IPS-18c (cell line): ENCODE measurements around the gene FABP3.
"Not testable (repeated sequence)": the region's sequence is repeated elsewhere in the genome, so short reads cannot be mapped to it uniquely, and the experiment has no call there.

Experiments used
- H3K4me3 ChIP-seq: 2 replicates; pipeline ENCODE4 v1.7.0; 2013; ENCODE audit warnings: low read depth, mild to moderate bottlenecking, low read length, moderate library complexity; ENCODE audit not compliant: insufficient read depth
- H3K9me3 ChIP-seq: one replicate; pipeline ENCODE4 v1.6.1; 2013; ENCODE audit warnings: mild to moderate bottlenecking, low read length, moderate library complexity; ENCODE audit not compliant: control insufficient read depth, insufficient read depth

Gene FABP3

DNA sequence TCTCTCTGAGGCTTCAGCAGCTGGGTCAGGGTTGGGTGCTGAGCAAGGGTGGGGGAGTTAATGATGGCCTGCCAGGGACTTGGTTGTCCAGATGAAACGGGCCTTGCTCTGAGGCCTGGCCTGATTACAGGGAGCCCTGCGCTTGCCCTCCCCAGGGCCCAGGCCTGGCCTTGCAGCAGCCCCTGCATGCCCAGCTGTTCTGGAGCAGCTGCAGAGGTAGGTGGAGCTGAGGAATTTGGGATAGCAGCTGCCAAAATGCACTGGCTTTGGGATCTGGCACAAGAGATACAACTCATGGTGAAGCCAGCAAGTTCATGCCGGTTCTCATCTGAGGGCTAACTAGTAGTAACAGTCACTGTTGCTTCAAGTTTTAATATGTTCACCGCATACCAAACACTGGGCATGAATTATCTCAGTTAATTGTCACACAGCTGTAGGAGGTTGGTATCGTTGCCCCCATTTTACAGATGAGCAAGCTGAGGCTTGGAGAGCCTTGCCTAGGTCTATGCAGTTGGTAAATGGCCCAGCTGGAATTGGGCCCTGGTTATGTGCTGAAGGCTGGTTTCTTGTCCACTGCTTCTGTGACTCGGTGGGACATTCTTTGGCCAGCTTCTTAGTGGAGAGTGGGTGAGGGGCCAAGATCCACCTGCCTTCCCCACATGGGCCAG is 32.8 kb upstream of the FABP3 start:
- Histone ChIP-seq H3K4me3 (no peak overlapping the region), H3K9me3 (no peaks in the 10 kb centered on the region)

DNA sequence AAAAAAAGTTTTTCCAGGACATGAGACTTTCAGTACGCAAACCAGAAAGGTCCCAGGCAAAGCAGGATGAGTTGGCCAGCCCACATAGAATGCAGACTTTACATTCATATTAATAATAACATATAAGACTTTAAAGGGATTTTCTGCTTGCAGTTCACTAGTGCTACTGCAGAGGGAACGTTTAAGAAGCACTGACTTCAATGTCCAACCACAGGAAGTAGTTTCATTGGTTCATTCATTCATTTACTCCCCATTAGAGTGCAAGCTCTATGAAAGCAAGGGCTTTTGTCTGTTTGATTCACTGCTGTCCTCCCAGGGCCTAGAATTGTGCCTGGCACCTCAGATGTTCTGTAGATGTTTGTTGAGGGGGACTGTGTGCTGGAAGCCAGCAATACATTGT is 28.4 kb upstream of the FABP3 start:
- Histone ChIP-seq H3K4me3 (no peak overlapping the region), H3K9me3 (no peaks in the 10 kb centered on the region)

DNA sequence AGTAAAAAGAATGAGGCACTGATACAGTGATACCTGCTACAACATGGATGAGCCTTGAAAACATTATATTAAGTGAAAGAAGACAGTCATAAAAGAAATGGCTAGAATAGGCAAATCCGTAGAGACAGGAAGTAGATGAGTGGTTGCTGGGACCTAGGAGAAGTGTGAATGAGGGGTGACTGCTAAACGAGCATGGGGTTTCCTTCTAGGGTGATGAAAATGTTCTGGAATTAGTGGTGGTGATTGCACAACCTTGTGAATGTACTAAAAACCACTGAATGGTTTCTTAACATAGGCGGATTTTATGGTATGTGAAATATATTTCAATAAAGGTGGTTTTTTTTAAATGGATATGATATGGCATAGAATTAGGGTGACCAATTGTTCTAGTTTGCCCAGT is 27.5 kb upstream of the FABP3 start:
- H3K9me3 ChIP-seq: no peaks in the 10 kb centered on the region
- no peak overlapping the region for H3K4me3 ChIP-seq

DNA sequence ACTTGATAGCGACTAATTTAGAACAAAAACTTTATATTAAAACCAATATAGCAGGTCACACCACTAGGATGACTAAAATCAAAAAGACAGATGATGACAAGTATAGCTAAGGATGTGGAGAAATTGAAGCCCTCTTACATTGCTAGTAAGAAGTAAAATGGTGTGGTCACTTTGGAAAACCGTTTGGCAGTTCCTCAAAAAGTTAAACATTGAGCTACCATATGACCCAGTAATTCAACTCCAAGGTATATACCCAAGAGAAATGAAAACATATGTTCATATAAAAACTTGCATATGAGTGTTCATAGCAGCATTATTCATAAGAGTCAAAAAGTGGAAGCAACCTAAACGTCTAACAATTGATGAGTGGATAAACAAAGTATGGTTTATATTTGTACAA is 27.1 kb upstream of the FABP3 start:
- H3K4me3 ChIP-seq: no peak overlapping the region
- no peaks in the 10 kb centered on the region for H3K9me3 ChIP-seq

GRCh38 chr1:31398246-31398645 is 25.4 kb upstream of the FABP3 start:
- no peak overlapping the region for H3K4me3 ChIP-seq
- H3K9me3 ChIP-seq: no peaks in the 10 kb centered on the region

DNA sequence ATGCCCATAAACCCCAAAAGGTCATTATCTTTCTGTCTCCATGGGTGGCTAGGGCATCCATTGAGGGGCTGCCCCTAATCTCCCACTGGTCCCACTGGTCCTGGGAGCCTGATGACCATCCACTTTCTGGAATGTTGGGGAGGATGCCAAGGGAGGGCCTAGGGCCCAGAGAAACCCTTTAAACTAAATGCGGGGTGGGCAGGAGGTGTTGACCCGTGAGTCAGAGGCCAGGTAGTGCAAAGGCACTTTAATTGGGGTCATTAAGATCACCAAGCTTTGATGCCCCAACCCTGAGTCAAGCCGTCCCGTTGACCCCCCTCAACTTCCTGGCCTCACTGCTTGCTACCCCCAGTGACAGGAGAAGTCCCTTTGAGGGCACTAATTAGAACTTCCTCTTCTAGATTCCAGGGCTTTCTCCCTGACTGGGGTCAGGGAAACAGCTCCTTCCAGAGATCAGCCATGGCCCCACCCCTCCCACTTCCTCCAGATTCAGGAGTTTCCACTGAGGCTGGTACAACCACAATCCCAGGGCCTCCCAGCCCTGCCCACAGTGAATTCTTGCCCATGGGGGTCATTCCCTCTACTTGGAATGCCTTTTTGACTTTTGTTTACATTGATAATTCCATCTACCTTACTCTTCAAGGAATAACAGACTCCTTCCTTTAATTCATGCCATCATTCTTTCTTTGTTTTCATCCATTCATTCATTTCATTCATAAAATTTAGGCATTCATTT is 24.7 kb upstream of the FABP3 start:
- Histone ChIP-seq H3K9me3 (no peaks in the 10 kb centered on the region), H3K4me3 (no peak overlapping the region)

DNA sequence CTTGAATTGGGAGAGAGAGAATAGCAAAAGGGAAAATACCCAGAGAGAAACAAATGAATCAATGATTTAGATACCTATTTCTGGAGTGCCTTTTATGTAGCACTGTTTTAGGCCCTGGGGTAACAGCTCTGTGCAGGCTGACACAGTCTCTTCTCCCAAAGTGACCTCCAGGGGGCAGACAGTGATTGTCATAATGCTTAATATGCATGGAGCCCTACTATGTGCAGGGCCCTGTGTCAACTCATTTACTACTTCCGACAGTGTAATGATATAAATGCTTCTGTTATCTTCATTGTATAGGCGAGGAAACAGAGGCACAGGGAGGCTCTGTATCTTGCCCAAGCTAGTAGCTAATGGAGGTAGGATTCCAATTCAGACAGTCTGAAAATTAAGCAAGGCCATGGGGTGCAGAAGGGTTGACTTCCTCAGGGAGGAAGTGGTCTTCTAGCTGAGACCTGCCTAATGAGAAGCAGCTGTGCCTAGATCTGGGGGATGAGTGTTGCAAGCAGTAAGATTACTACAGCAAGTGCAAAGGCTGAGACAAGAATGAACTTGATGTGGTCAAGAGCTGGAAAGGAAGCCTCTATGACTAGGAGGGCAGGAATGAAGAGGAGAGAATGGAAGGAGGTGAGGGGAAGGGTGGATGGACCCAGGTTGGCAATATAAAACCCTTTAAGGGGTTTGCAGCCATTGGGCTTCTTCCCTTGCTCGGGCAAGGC is 23.9 kb upstream of the FABP3 start:
- Histone ChIP-seq H3K4me3 (no peak overlapping the region), H3K9me3 (no peaks in the 10 kb centered on the region)

- peak overlapping the region; percentile 26; the same call in 1 of the 2 replicates for H3K4me3 ChIP-seq
Measured at GRCh38 chr1:31394584-31395193, 21.8 kb upstream of the FABP3 start.

DNA sequence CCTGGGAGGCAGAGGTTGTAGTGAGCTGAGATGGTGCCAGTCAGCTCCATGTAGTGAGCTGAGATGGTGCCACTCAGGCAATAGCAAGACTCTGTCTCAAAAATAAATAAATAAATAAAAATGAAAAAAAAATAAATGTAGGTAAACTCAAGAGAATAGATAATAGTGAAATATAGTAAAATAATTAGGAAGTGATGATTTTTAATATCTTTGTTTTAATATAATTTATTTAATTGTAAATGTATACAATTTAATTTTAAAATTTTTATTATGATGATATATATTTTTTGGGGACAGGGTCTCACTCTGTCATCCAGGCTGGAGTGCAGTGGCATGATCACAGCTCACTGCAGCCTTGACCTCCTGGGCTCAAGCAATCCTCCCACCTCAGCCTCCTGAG is 20.6 kb upstream of the FABP3 start:
- H3K4me3 ChIP-seq: no peak overlapping the region
- no peaks in the 10 kb centered on the region for H3K9me3 ChIP-seq

More at GRCh38 chr1:31394584-31395193, 21.8 kb upstream of the FABP3 start:
- H3K9me3 ChIP-seq: no peaks in the 10 kb centered on the region

DNA sequence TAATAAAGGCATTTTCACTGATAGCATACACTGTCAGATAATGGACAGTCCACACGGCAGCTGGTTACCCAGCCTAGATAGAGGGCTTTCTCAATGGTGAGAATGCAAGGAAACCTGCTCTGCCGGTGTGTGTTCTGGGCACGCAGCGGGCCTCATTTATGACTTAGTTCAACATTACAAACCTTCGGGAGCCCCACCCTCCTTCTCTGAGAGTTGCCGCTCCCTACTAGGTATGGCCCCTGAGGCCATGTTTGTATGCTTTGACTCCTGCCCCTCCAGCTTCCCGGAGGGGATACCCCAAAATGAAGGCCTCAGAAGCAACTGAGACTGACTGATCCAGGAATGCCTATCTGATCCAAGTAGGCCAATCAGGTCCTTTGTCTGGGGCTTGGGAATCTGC is 17.2 kb upstream of the FABP3 start:
- H3K9me3 ChIP-seq: no peaks in the 10 kb centered on the region
- H3K4me3 ChIP-seq: no peak overlapping the region

- H3K9me3 ChIP-seq: no peaks in the 10 kb centered on the region
Measured at GRCh38 chr1:31389616-31390015, 16.7 kb upstream of the FABP3 start.

GRCh38 chr1:31387612-31388011 is 14.7 kb upstream of the FABP3 start:
- no peaks in the 10 kb centered on the region for H3K9me3 ChIP-seq
- H3K4me3 ChIP-seq: no peak overlapping the region

More at GRCh38 chr1:31389616-31390015, 16.7 kb upstream of the FABP3 start:
- no peak overlapping the region for H3K4me3 ChIP-seq

DNA sequence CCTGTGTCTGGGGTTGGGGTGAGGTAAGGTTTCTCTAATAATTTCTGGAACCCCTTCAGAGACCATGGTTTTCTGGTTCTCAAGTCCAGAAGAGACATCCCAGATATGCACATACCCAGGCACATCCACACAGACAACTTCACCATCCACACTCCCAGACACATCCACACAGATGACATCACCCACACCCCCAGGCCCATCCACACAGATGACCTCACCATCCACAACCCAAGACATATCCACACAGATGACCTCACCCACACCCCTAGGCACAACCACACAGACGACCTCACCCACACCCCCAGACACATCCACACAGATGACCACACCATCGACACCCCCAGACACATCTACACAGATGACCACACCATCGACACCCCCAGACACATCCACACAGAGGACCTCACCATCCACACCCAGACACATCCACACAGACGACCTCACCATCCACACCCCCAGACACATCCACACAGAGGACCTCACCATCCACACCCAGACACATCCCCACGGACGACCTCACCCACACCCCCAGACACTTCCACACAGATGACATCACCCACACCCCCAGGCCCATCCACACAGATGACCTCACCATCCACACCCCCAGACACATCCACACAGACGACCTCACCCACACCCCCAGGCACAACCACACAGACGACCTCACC is 13.8 kb upstream of the FABP3 start:
- not testable (repeated sequence) for H3K4me3 ChIP-seq, H3K9me3 ChIP-seq

DNA sequence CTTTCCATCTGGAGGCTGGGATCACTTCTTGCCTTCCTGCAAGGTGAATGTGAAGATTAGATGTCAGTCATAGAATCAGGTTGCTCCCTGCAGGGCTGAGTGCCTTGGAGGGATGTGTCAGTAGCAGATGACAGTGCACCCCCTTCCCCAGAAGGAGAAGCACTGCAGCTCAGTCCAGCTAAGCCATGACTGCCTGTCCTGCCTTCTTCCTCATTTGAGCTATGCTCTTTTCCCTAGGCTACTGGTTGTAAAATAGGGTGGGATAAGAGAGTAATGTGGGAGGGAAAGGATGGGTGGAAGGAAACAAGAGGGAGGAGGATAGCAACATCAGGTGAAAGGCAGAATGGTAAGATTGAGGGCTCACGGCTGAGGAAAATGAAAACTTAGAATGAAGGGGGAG is 11.1 kb upstream of the FABP3 start:
- Histone ChIP-seq H3K4me3 (no peak overlapping the region), H3K9me3 (no peaks in the 10 kb centered on the region)

GRCh38 chr1:31382379-31382989 is 9.6 kb upstream of the FABP3 start:
- no peak overlapping the region for H3K4me3 ChIP-seq
- no peaks in the 10 kb centered on the region for H3K9me3 ChIP-seq

DNA sequence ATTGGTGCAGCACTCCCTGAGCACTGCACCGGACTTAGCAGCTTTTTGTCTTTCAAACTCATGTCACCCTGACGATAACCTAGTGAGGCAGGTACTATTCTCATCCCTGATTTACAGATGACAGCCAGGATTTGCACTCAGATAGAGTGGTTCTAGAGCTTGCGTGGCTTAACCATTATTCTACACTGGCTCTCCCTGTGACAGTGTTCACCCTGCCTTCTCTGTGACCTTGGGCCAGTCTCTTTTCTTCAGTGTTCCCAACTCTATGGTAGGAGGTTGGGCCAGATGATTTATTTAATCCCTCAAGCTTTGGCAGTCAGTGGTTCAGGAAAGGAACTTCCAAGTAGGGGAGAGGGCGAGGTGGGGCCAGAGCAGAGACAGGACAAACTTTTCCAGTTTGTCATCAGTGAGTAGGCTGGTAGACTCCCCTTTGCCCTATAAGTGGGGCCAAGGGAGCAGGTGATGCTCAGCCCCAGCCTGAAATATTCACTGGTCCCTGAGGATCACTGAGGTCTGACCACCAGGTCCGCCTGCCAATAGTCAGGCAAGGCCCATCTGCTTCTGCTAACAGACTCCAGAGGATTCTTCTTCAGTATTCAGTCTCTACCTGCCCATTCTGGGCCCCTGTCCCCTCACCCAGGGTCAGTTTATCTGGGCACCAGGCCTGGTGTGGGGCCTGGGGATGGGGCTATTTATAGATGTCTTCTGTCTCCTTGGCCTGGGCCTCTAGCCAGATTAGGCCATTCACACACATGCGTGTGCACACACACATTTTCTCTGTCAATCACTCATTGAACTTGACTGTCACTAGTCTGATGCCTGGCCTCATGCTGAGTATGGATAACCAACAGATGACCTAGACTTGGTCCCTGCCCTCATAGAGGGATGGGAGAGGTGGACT is 8.8 kb upstream of the FABP3 start:
- Histone ChIP-seq H3K9me3 (no peaks in the 10 kb centered on the region), H3K4me3 (no peak overlapping the region)
